Stimulated activated CD4-positive, alpha-beta T cell treated with anti-CD3 and anti-CD28 coated beads, TNF-alpha, amount 100 ng/mL, for 4 hours (primary cell): ENCODE measurements around the gene DNAJC30.

Experiments
- DNase-seq, 3 experiments: peaks; one replicate each; pipeline ENCODE4 v3.0.0-alpha.2; 2020; ENCODE audit warnings: low read depth in 3 of 3

Gene DNAJC30

DNA sequence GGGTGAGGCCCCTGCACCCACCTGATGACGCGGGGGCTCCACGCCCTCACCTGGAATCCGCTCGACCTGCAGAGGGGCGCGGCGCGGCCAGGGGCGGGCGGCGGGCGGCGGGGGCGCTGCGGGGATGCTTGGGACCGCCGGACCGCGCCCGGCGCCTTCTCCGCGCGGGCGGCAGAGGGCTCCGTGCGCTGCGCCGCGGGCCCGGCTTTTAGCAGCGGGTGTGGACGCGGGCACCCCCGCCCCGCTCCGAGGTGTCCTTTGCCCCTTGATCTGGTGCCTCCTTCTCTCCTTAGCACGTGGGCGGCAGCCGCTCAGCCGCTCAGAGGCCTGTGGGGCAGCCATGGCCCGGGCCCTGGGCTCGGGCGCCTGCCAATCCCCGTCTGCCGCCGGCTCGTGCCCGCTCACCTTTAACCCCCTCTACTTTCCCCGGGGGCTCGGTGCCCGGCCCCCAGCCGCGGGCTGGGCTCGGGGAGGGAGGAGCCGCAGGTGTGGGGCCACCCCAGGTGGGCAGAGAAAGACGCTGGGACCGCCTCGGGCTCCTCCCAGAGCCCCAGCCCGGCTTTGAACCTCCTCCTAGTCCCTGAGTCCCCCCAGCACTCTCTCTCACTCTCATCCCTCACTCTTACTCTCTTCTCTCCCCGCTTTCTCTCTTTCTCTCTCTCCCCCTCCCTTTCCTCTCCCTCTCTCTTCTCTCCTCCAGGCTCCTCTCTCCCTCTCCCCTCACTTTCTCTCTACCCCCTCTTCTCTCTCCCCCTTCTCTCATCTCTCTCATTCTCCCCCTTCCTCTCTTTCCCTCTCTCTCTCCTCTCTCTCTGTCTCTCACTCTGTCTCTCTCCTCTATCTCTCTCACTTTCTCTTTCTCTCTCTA is 35.3 kb downstream of the DNAJC30 start:
- DNase-seq: no peak

DNA sequence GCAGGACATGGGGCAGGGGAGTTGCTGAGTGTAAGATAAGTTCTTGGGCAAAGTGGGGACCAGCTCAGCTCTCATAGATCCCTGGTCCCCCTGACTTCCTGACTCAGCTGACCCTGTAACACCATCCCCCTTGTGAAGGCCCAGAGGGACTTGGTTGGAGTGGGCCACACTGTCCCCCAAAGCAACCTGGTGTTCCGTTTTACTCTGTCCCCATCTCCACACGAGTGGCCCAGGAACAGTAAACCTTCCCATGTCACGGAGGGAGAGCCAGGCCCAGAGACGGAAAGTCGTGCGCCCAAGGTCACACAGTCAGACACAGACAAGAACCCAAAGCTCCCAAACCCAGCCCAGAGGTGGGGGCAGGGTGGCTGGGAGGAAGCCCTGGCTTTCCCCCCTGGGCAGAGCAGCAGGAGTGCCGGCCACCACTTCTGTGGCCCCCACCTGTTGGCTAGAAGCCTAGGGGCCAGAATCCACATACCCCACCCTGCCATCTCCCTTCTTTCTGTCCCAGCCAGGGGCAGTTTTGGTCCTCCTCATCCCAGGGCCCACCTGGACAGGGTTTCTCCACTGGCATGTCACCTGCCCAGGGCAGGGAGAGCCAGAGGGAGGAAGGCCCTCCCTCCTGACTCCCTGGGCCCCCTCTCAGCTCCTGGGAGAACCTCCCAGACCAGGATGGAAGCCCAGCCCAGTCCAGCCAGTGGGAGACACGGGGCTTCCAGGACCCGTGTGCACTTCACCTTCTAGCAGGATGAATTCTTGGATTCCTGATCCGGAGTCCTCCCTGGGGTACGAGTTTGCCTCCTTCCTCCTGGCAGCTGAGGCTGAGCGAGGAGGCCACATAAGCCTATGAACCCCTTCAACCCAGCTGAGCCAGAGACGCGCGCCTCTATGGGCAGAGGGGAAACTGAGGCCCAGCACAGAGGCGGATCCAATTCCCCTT is 36.2 kb downstream of the DNAJC30 start:
- DNase-seq: no peak

DNA sequence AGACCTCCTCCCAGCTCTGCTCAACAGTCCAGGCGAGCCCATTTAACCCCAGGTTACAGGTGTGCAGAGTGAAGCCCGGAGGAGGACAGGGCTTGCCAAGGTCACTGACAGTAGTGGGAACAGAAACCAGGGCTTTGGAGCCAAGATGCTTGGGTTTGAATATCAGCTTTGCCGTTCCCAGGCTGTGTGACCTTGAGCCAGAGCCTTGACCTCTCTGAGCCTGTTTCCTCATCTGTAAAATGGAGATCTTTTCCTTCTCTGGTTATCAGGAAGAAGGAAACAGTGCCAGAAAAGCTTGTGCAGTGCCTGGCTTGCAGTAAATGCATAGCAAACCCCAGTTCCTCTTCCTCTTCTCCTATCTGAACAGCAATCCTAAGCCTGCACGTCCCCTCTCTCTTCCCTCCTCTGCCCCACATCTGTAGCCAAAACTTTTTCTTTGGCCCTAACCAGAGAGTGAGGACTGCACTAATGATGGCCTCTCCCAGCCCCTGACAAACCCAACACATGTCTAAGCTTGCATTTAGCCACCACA is 37.5 kb downstream of the DNAJC30 start:
- no peak for DNase-seq

DNA sequence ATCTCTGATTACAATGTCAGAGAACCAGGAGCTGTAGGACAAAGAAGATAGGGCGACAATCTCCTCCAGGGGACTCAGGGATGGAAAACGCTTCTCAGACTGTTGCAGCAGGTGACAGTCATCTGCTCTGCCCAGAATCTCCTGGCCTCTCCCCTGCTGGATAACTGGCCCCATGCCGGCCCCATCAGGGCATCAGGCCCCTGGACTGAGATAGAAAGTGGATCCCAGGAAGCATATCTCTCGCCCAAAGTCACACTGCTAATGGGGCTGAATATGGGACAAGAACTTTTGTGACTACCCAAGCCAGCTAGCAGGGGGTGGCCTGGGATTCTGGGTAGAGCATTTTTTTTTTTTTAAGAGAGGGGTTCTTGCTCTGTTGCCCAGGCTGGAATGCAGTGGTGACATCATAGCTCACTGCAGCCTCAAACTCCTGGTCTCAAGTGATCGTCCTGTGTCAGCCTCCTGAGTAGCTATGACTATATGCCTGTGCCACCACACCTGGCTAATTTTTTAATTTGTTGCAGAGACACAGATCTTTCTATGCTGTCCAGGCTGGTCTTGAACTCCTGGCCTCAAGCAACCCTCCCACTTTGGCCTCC is 38.5 kb downstream of the DNAJC30 start:
- no peak for DNase-seq

DNA sequence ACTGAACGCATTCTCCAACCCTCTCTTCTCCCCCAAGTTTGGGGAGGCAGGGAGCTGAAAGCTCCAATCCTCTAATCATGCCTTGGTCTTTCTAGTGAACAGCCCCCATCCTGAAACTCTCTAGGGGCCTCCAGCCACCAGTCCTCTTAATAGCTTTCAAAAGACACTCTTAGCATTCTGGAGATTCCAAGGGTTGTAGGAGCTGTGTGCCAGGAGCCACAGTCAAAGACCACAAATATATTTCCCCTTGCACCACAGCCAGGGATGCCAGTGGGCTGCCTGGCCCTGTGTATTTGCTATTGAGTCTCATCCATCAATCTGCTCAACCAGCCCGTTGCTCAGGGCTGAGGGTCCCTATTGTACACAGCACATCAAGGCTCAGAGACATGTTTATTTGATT is 40.4 kb downstream of the DNAJC30 start:
- no peak for DNase-seq

DNA sequence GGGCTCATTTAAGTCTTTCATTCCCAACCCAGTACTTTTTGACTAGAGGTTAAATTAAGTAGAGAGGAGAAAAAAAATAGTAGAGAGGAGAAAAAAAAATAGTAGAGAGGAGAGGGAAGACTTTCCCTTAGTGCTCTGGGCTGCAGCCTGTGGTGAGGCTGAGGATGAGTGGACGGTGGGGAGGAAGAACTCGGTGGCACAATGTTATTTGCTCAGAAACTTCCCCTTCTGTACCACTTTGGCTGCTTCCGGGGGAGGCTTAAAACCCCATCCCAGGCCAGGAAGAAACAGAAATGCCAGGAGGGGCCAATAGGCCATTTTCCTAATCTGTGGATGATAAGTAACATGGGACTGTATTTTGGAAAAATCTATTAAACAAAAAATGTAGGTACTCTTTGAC is 44.3 kb downstream of the DNAJC30 start:
- no peak for DNase-seq

DNA sequence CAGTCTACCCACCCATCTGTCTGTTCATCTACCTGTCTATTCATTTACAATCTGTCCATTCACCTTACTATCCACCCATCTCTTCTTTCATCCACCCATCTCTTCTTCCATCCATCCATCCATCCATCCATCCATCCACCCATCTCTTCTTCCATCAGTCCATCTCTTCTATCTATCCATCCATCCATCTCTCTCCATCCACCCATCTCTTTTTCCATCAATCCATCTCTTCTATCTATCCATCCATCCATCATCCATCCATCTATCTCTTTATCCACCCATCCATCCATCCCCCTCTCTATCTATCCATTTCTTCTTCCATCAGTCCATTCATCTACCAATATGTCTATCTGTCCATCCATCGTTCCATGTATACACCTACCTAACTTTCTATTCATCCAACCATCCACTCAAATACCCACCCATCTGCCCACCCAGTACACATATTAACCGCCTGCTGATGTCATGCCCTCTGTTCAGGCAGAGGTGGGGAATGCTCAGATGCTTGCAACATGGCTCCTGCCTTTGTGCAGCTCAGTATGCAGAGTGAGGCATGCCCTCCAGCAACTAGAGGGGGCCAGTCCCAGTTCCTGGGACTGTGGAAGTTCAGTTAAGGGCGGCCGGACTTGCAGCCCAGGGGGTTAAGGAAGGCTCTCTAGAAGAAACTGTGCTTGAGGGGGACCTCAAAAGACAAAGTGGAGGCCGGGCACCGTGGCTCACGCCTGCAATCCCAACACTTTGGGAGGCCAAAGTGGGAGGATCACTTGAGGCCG is 47.6 kb downstream of the DNAJC30 start:
- no peak for DNase-seq

DNA sequence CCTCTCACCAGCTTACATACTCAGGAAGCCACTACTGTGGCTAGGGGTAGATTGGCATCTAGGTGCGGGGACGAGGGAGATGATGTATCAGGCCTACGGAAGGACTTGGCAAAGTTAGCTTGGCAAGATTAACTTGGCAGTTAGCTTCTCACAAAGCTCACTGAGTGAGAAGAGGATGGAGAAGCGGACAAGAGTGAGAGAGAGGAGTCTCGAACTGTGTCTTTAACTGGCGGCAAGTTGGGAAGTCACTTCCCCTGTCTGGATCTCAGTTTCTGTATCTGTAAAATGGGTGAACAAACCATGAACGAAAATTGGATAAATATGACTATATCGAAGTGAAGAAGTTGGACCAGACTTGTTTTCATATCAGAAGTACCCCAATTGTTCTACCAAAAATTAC is 49.4 kb downstream of the DNAJC30 start:
- DNase-seq: no peak

DNA sequence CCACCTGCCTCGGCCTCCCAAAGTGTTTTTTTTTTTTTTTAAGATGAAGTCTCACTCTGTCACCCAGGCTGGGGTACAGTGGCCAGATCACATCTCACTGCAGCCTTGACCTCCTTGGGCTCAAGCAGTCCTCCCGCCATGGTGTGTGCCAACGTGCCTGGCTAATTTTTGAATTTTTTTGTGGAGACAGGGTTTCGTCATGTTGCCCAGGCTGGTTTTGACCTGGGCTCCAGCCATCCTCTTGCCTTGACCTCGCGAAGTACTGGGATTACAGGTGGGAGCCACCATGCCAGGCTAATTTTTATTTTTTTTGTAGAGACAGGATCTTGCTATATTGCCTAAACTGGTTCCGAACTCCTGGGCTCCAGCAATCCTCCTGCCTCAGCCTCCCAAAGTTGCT is 49.9 kb downstream of the DNAJC30 start:
- no peak for DNase-seq

DNA sequence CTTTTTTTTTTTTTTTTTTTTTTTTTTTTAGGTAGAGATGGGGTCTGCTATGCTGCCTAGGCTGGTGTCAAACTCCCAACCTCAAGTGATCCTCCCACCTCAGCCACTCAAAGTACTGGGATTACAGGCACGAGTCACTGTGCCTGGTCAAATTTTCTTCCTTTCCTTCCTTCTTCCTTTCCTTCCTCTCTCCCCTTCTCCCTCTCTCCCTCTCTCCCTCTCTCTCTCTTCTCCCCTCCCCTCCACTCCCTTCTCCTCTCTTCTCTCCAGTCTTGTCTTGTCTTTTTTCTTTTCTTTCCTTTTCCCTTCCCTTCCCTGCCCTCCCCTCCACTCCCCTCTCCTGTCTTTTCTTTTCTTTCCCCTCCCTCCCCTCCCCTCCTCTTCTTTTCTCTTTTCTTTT is 51.7 kb downstream of the DNAJC30 start:
- no peak for DNase-seq
